ENCODE measurements around the gene TAF1C.

GRCh38 chr16:84138500-84138823, 48.4 kb downstream of the TAF1C start:
- no peak for TF ChIP-seq POLR2A (IDR thresholded peaks at IDR 0.05)
- no peak for TF ChIP-seq CTCF (IDR thresholded peaks at IDR 0.05)
- no peak for TF ChIP-seq POLR2AphosphoS5 (IDR thresholded peaks at IDR 0.05)
